HepG2 (cell line): ENCODE measurements around the gene MSMP. TPM values are rescaled to one million over a fixed set of nuclear protein-coding genes. Genes with fewer than 3 reads are reported as not detected.

ENCODE experiments used
- GABPB1 ChIP-seq: IDR thresholded peaks from 2 replicates; pipeline ENCODE4 v1.6.1; 2016; ENCODE audit warnings: mild to moderate bottlenecking, missing genetic modification reagents, moderate library complexity, missing compliant biosample characterization
- GATAD1 ChIP-seq: IDR thresholded peaks from 2 replicates; pipeline ENCODE4 v1.6.1; 2016; ENCODE audit warnings: missing genetic modification reagents, missing compliant biosample characterization
- HNRNPUL1 ChIP-seq: fragments of 200-400 bp; formaldehyde crosslinking; IDR thresholded peaks from 2 replicates; pipeline ENCODE4 v1.6.1; 2017; ENCODE audit warnings: low read depth, mild to moderate bottlenecking, low read length, moderate library complexity
- KDM6A ChIP-seq: IDR thresholded peaks from 2 replicates; pipeline ENCODE4 v1.6.1; 2016; ENCODE audit warnings: low read depth
- KMT2B ChIP-seq: IDR thresholded peaks from 2 replicates; pipeline ENCODE4 v1.6.1; 2016; ENCODE audit warnings: missing genetic modification reagents, missing compliant biosample characterization
- NFIC ChIP-seq: IDR thresholded peaks from 2 replicates; pipeline ENCODE4 v1.6.1; 2012; ENCODE audit warnings: mild to moderate bottlenecking, low read length, inconsistent platforms
- PAF1 ChIP-seq: IDR thresholded peaks from 2 replicates; pipeline ENCODE4 v1.6.1; 2016; ENCODE audit warnings: missing genetic modification reagents, missing compliant biosample characterization
- PPARG ChIP-seq: conservative IDR thresholded peaks from 2 replicates; pipeline ENCODE4 v1.6.1; 2016; ENCODE audit warnings: missing biosample characterization, missing genetic modification reagents
- RBM22 ChIP-seq: fragments of 200-400 bp; formaldehyde crosslinking; optimal IDR thresholded peaks from 2 replicates; pipeline ENCODE3; 2017; ENCODE audit warnings: mild to moderate bottlenecking, low read length, moderate library complexity
- TARDBP ChIP-seq: sonication (generic); formaldehyde crosslinking; IDR thresholded peaks from 2 replicates; pipeline ENCODE4 v1.8.0; 2022; ENCODE audit warnings: mild to moderate bottlenecking, missing genetic modification reagents
- TCF7 ChIP-seq: sonication (generic); IDR thresholded peaks from 2 replicates; pipeline ENCODE4 v1.6.1; 2016; ENCODE audit warnings: antibody characterized with exemption, low read depth
- ZBTB49 ChIP-seq: sonication (generic); formaldehyde crosslinking; IDR thresholded peaks from 2 replicates; pipeline ENCODE4 v1.4.0; 2020; ENCODE audit warnings: missing genetic modification reagents, borderline replicate concordance
- ZFP62 ChIP-seq: sonication (generic); formaldehyde crosslinking; IDR thresholded peaks from 2 replicates; pipeline ENCODE4 v1.4.0; 2020; ENCODE audit warnings: missing genetic modification reagents
- ZNF740 ChIP-seq: sonication (generic); formaldehyde crosslinking; IDR thresholded peaks from 2 replicates; pipeline ENCODE4 v1.4.0; 2020; ENCODE audit warnings: missing genetic modification reagents
- polyA plus RNA-seq, 8 experiments: library from polyadenylated mRNA; depleted of rRNA in 3 of 8; stranded (reverse) in 7 of 8; unstranded in 1 of 8; fragments of >200 nt; fragmentation: Illumina TruSeq in 4 of 8; extraction: Trizol in 4 of 8; gene quantifications; 2 replicates each; pipeline versions ENCODE4 v1.2.1 to v1.2.3, GENCODE V29; 2011 to 2016; ENCODE audit warnings: low read depth in 4 of 8, missing spikeins in 1 of 8, mixed read lengths in 1 of 8; ENCODE audit not compliant: insufficient read depth in 1 of 8
- total RNA-seq, 5 experiments: library from RNA; depleted of rRNA; stranded (reverse); fragments of >200 nt; fragmentation: Illumina TruSeq; extraction: Trizol; gene quantifications; 2 replicates each; pipeline ENCODE4 v1.2.3, GENCODE V29; 2016; ENCODE audit warnings: low read depth in 1 of 5
- TF ChIP-seq, protein P1 (sequence below): sonication (generic); formaldehyde crosslinking; IDR thresholded peaks from 2 replicates; pipeline ENCODE4 v1.5.0; 2020; ENCODE audit warnings: mild to moderate bottlenecking, missing genetic modification reagents, borderline replicate concordance
- TF ChIP-seq, protein P2 (sequence below): sonication (generic); formaldehyde crosslinking; IDR thresholded peaks from 2 replicates; pipeline ENCODE4 v1.4.0; 2020; ENCODE audit warnings: mild to moderate bottlenecking, missing genetic modification reagents
- TF ChIP-seq, protein P3 (sequence below): sonication (generic); formaldehyde crosslinking; IDR thresholded peaks from 2 replicates; pipeline ENCODE4 v1.5.0; 2020; ENCODE audit warnings: missing genetic modification reagents, mild to moderate bottlenecking, borderline replicate concordance

The MSMP gene
- total and polyA plus RNA-seq, 2 of the 13 experiments (the other 11 are each of a cell fraction or from before 2014, with no cell fraction given) = 0.24 to 0.46 TPM

DNA sequence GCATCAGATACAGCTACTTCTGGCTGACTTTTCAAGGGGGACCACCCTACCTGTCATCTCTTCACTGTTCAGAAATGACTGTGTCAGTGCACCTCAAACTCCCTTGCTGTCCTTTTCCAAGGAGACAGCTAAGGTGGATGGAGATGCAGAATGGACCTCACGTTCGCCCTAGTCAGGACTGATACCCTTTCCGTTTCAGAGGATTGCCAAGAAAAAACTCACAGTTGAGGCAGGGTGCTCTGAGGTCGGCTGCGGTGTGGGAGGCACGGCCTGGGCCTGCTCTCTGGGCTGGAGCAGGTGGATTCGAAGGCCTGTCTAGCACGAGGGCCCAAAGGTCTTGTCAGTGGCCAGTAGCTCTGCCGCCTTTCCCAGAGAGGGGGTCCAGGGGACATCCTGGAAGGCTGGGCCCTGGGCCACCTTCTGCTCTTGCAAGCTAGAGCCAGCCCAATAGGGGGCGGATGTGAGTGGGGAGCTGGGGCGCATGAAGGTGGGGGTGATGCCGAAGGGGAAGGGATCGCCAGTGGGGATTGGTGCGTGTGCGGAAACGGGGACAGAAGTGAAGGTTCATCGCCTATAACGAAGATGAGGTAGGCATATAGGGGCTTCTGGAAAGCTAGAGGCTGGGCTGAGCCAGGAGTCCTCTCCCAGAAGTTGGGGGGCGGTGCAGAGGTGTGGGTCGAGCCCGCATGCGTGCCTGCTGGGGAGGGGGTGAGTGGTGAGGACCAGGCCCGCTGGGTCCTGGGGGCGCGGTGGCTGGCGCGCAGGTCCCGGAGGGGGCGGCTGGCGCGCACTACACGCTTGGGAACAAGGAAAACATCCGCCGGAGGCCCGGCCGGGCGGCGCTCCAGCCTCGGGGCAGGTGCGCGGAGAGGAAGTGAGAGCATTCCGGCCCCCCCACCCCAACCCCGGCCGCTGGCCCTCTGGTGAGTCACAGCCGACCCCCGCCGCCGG lies 2.5 kb upstream of the MSMP start (continued):
- TF ChIP-seq, protein P1, sequence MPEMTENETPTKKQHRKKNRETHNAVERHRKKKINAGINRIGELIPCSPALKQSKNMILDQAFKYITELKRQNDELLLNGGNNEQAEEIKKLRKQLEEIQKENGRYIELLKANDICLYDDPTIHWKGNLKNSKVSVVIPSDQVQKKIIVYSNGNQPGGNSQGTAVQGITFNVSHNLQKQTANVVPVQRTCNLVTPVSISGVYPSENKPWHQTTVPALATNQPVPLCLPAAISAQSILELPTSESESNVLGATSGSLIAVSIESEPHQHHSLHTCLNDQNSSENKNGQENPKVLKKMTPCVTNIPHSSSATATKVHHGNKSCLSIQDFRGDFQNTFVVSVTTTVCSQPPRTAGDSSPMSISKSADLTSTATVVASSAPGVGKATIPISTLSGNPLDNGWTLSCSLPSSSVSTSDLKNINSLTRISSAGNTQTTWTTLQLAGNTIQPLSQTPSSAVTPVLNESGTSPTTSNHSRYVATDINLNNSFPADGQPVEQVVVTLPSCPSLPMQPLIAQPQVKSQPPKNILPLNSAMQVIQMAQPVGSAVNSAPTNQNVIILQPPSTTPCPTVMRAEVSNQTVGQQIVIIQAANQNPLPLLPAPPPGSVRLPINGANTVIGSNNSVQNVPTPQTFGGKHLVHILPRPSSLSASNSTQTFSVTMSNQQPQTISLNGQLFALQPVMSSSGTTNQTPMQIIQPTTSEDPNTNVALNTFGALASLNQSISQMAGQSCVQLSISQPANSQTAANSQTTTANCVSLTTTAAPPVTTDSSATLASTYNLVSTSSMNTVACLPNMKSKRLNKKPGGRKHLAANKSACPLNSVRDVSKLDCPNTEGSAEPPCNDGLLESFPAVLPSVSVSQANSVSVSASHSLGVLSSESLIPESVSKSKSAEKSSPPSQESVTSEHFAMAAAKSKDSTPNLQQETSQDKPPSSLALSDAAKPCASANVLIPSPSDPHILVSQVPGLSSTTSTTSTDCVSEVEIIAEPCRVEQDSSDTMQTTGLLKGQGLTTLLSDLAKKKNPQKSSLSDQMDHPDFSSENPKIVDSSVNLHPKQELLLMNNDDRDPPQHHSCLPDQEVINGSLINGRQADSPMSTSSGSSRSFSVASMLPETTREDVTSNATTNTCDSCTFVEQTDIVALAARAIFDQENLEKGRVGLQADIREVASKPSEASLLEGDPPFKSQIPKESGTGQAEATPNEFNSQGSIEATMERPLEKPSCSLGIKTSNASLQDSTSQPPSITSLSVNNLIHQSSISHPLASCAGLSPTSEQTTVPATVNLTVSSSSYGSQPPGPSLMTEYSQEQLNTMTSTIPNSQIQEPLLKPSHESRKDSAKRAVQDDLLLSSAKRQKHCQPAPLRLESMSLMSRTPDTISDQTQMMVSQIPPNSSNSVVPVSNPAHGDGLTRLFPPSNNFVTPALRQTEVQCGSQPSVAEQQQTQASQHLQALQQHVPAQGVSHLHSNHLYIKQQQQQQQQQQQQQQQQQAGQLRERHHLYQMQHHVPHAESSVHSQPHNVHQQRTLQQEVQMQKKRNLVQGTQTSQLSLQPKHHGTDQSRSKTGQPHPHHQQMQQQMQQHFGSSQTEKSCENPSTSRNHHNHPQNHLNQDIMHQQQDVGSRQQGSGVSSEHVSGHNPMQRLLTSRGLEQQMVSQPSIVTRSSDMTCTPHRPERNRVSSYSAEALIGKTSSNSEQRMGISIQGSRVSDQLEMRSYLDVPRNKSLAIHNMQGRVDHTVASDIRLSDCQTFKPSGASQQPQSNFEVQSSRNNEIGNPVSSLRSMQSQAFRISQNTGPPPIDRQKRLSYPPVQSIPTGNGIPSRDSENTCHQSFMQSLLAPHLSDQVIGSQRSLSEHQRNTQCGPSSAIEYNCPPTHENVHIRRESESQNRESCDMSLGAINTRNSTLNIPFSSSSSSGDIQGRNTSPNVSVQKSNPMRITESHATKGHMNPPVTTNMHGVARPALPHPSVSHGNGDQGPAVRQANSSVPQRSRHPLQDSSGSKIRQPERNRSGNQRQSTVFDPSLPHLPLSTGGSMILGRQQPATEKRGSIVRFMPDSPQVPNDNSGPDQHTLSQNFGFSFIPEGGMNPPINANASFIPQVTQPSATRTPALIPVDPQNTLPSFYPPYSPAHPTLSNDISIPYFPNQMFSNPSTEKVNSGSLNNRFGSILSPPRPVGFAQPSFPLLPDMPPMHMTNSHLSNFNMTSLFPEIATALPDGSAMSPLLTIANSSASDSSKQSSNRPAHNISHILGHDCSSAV = no peak
- TF ChIP-seq TARDBP (CRISPR knock-in tag) = no peak
- TF ChIP-seq TCF7 = no peak
- TF ChIP-seq PAF1 (CRISPR knock-in tag) = no peak; the same call in 1 of the 2 replicates
- peak; percentile 90 for TF ChIP-seq GABPB1 (CRISPR knock-in tag)
- TF ChIP-seq, protein P2, sequence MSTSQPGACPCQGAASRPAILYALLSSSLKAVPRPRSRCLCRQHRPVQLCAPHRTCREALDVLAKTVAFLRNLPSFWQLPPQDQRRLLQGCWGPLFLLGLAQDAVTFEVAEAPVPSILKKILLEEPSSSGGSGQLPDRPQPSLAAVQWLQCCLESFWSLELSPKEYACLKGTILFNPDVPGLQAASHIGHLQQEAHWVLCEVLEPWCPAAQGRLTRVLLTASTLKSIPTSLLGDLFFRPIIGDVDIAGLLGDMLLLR (CRISPR knock-in tag) = no peak
- TF ChIP-seq NFIC = no peak
- TF ChIP-seq HNRNPUL1 = no peak
- TF ChIP-seq, protein P3, sequence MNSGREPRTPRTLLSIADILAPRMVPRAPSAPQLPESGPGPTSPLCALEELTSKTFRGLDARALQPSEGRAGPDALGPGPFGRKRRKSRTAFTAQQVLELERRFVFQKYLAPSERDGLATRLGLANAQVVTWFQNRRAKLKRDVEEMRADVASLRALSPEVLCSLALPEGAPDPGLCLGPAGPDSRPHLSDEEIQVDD (CRISPR knock-in tag) = no peak; the same call in 1 of the 2 replicates
- TF ChIP-seq RBM22 = no peak
- peak; percentile 41; the same call in 1 of the 2 replicates for TF ChIP-seq KMT2B (CRISPR knock-in tag)
- no peak for TF ChIP-seq PPARG (CRISPR knock-in tag)
- TF ChIP-seq ZNF740 = peak; percentile 95
- TF ChIP-seq ZBTB49 (CRISPR knock-in tag) = no peak
- TF ChIP-seq GATAD1 (CRISPR knock-in tag) = peak; percentile 40; the same call in 1 of the 2 replicates
- TF ChIP-seq KDM6A = no peak
- TF ChIP-seq ZFP62 (CRISPR knock-in tag) = no peak
